Osteoblast (primary cell): Measurements from ENCODE around the gene PSMC6. TPM values are rescaled to one million over a fixed set of nuclear protein-coding genes. Genes with fewer than 3 reads are reported as not detected.

Source experiments
- DNase-seq: peaks from one replicate; pipeline ENCODE4 v3.0.0; 2011; ENCODE audit warnings: low spot score, mixed read lengths; ENCODE audit not compliant: insufficient read length; ENCODE audit errors: missing footprints
- H2AFZ ChIP-seq: 2 replicates; pipeline ENCODE4 v1.6.0; 2011; ENCODE audit warnings: mild to moderate bottlenecking, low read length
- H3K27ac ChIP-seq: 2 replicates; pipeline ENCODE4 v1.5.1; 2011; ENCODE audit warnings: mild to moderate bottlenecking, low read depth, low read length, moderate library complexity
- H3K27me3 ChIP-seq: 2 replicates; pipeline ENCODE4 v1.6.0; 2012; ENCODE audit warnings: mild to moderate bottlenecking, control low read depth, inconsistent platforms, low read length, moderate library complexity; ENCODE audit not compliant: insufficient read depth
- H3K36me3 ChIP-seq: 2 replicates; pipeline ENCODE4 v1.5.1; 2011; ENCODE audit warnings: mild to moderate bottlenecking, low read length, control low read depth, moderate library complexity; ENCODE audit not compliant: insufficient read depth
- H3K4me1 ChIP-seq: 2 replicates; pipeline ENCODE4 v1.5.1; 2011; ENCODE audit warnings: mild to moderate bottlenecking, low read length, control low read depth, moderate library complexity; ENCODE audit not compliant: insufficient read depth
- H3K4me2 ChIP-seq: 2 replicates; pipeline ENCODE4 v1.6.0; 2011; ENCODE audit warnings: mild to moderate bottlenecking, low read length; ENCODE audit not compliant: insufficient read depth
- H3K4me3 ChIP-seq: fragments of 200-600 bp; sonication (generic); 3 replicates; pipeline ENCODE4 v1.5.1; 2012; ENCODE audit warnings: mild to moderate bottlenecking, low read length, inconsistent platforms; ENCODE audit not compliant: insufficient read depth
- H3K79me2 ChIP-seq: 2 replicates; pipeline ENCODE4 v1.6.0; 2012; ENCODE audit warnings: mild to moderate bottlenecking, low read length, control low read depth, inconsistent platforms; ENCODE audit not compliant: insufficient read depth
- H3K9me3 ChIP-seq: 2 replicates; pipeline ENCODE4 v1.5.1; 2011; ENCODE audit warnings: low read depth, low read length, control low read depth
- H4K20me1 ChIP-seq: 2 replicates; pipeline ENCODE4 v1.6.0; 2012; ENCODE audit warnings: mild to moderate bottlenecking, low read length, control low read depth; ENCODE audit not compliant: insufficient read depth
- CTCF ChIP-seq: IDR thresholded peaks from 2 replicates; pipeline ENCODE4 v1.5.1; 2011; ENCODE audit warnings: mild to moderate bottlenecking, low read depth, low read length, moderate library complexity; ENCODE audit errors: extremely low read depth
- total RNA-seq: library from RNA; depleted of rRNA; stranded (reverse); fragments of >200 nt; gene quantifications from 2 replicates; pipeline ENCODE4 v1.2.3, GENCODE V29; 2012

Gene PSMC6
- total RNA-seq, 1 donor, result 78.5 TPM

- Histone ChIP-seq H3K9me3 (no peaks in the 10 kb centered on the region), H3K4me1 (peaks cover 25% of the 10 kb centered on the region), H3K79me2 (peaks cover 12% of the 10 kb centered on the region), H4K20me1 (peaks cover 11% of the 10 kb centered on the region), H3K4me3 (no peak overlapping the region), H3K4me2 (peak overlapping the region; percentile 47), H3K27ac (peak overlapping the region; percentile 48), H3K27me3 (no peaks in the 10 kb centered on the region), H2AFZ (no peak overlapping the region), H3K36me3 (peaks cover under 1% of the 10 kb centered on the region)
- no peak for TF ChIP-seq CTCF
- peak; percentile 95 for DNase-seq
These were observed 3.8 kb upstream of the PSMC6 start for GRCh38 chr14:52703225-52703624.

- Histone ChIP-seq H3K36me3 (peaks cover 5% of the 10 kb centered on the region), H3K79me2 (peaks cover 17% of the 10 kb centered on the region), H3K4me3 (no peak overlapping the region), H3K4me2 (peak overlapping the region; percentile 47), H4K20me1 (peaks cover 13% of the 10 kb centered on the region), H3K27ac (peak overlapping the region; percentile 48), H2AFZ (no peak overlapping the region), H3K9me3 (no peaks in the 10 kb centered on the region), H3K4me1 (peaks cover 30% of the 10 kb centered on the region), H3K27me3 (no peaks in the 10 kb centered on the region)
- no peak for TF ChIP-seq CTCF
- DNase-seq, result no peak
These were observed 3.3 kb upstream of the PSMC6 start for GRCh38 chr14:52703664-52704063.

- Histone ChIP-seq H3K36me3 (peaks cover 15% of the 10 kb centered on the region), H3K27me3 (no peaks in the 10 kb centered on the region), H3K4me2 (peak overlapping the region; percentile 91), H2AFZ (peak overlapping the region; percentile 100), H3K4me1 (peaks cover 44% of the 10 kb centered on the region), H3K27ac (peak overlapping the region; percentile 97), H3K4me3 (peak overlapping the region; percentile 98), H3K9me3 (no peaks in the 10 kb centered on the region), H4K20me1 (peaks cover 13% of the 10 kb centered on the region), H3K79me2 (peaks cover 38% of the 10 kb centered on the region)
- DNase-seq, result no peak
- TF ChIP-seq CTCF, result no peak
These were observed 714 bp upstream of the PSMC6 start for GRCh38 chr14:52706286-52706685.

GRCh38 chr14:52711666-52712065, 4.7 kb downstream of the PSMC6 start:
- Histone ChIP-seq H3K9me3 (no peaks in the 10 kb centered on the region), H2AFZ (no peak overlapping the region), H4K20me1 (peaks cover 13% of the 10 kb centered on the region), H3K79me2 (peaks cover 57% of the 10 kb centered on the region), H3K4me2 (no peak overlapping the region), H3K4me1 (peaks cover 34% of the 10 kb centered on the region), H3K36me3 (peaks cover 68% of the 10 kb centered on the region), H3K4me3 (no peak overlapping the region), H3K27ac (peak overlapping the region; percentile 38), H3K27me3 (no peaks in the 10 kb centered on the region)
- TF ChIP-seq CTCF, result no peak
- DNase-seq, result no peak
